OCI-LY7 (cell line): ENCODE data around the gene SP110. TPM values are rescaled to one million over a fixed set of nuclear protein-coding genes. Genes with fewer than 3 reads are reported as not detected.

Experiments used
- BruUV-seq: library from RNA; stranded (reverse); fragments of 400-500 nt; replicated peaks from 2 replicates; lab custom pipeline; 2021; lab: Mats Ljungman, UMichigan
- CTCF ChIA-PET: fragments of 300-600 bp; sonication (Branson Sonifier 250); formaldehyde crosslinking; loops from one replicate; lab custom pipeline; 2022; ENCODE audit warnings: antibody characterized with exemption; ENCODE audit not compliant: unreplicated experiment; lab: Charles Lee
- POLR2A ChIA-PET: fragments of 300-600 bp; sonication (Branson Sonifier 250); formaldehyde crosslinking; loops from one replicate; lab custom pipeline; 2022; ENCODE audit warnings: antibody characterized with exemption; lab: Charles Lee
- DNase-seq: peaks from one replicate; pipeline ENCODE4 v3.0.0-alpha.2; 2015; ENCODE audit warnings: low spot score
- H2AFZ ChIP-seq: fragments of 200-600 bp; sonication (generic), shearing (Covaris generic); 2 replicates; pipeline ENCODE4 v1.6.1; 2014; ENCODE audit warnings: mild to moderate bottlenecking, antibody characterized with exemption, low read length, moderate library complexity
- H3K27ac ChIP-seq: fragments of 200-600 bp; sonication (generic); 2 replicates; pipeline ENCODE4 v1.5.1; 2014; ENCODE audit warnings: mixed run types, low read depth, mild to moderate bottlenecking, moderate library complexity, low read length, inconsistent platforms; ENCODE audit not compliant: poor library complexity, severe bottlenecking
- H3K36me3 ChIP-seq: fragments of 200-600 bp; sonication (generic); 2 replicates; pipeline ENCODE4 v1.6.1; 2014; ENCODE audit warnings: mild to moderate bottlenecking, antibody characterized with exemption, low read length, moderate library complexity, mixed read lengths; ENCODE audit not compliant: insufficient read depth
- H3K4me1 ChIP-seq: fragments of 200-600 bp; sonication (generic); 2 replicates; pipeline ENCODE4 v1.5.1; 2014; ENCODE audit warnings: mild to moderate bottlenecking, low read length; ENCODE audit not compliant: insufficient read depth, poor library complexity, severe bottlenecking
- H3K4me2 ChIP-seq: fragments of 200-600 bp; sonication (generic); 2 replicates; pipeline ENCODE4 v1.6.1; 2014; ENCODE audit warnings: mild to moderate bottlenecking, low read length
- H3K4me3 ChIP-seq: fragments of 200-600 bp; sonication (generic); 2 replicates; pipeline ENCODE4 v1.5.1; 2014; ENCODE audit warnings: mild to moderate bottlenecking, low read depth, low read length; ENCODE audit not compliant: poor library complexity, severe bottlenecking
- H3K79me2 ChIP-seq: fragments of 200-600 bp; sonication (generic); 2 replicates; pipeline ENCODE4 v1.6.1; 2016; ENCODE audit warnings: low read depth, mild to moderate bottlenecking, low read length, moderate library complexity, mixed read lengths; ENCODE audit not compliant: insufficient read depth
- H3K9me2 ChIP-seq: fragments of 200-600 bp; sonication (generic); 2 replicates; pipeline ENCODE4 v1.6.1; 2016; ENCODE audit warnings: mild to moderate bottlenecking, low read length, mixed read lengths; ENCODE audit not compliant: insufficient read depth
- H3K9me3 ChIP-seq: fragments of 200-600 bp; sonication (generic); 2 replicates; pipeline ENCODE4 v1.6.1; 2014; ENCODE audit warnings: mild to moderate bottlenecking, mixed run types, low read length, mixed read lengths
- H4K20me1 ChIP-seq: fragments of 200-600 bp; sonication (generic); 2 replicates; pipeline ENCODE4 v1.6.1; 2014; ENCODE audit warnings: mild to moderate bottlenecking, antibody characterized with exemption, low read length, moderate library complexity, mixed read lengths; ENCODE audit not compliant: insufficient read depth
- EZH2phosphoT487 ChIP-seq: fragments of 200-600 bp; sonication (generic); IDR thresholded peaks from 2 replicates; pipeline ENCODE4 v1.6.1; 2018; ENCODE audit warnings: low read depth, borderline replicate concordance, mild to moderate bottlenecking, mixed run types, antibody characterized with exemption, low read length, moderate library complexity, mixed read lengths
- intact Hi-C: fragments of 100-400 bp; cut with micrococcal nuclease; formaldehyde crosslinking; loops from one replicate; pipeline ENCODE4 v1.10.0; 2022; ENCODE audit not compliant: unreplicated experiment
- total RNA-seq, 2 experiments: library from RNA; depleted of rRNA in 1 of 2; stranded (reverse); fragments of >200 nt in 1 of 2; shearing (Covaris generic) in 1 of 2; gene quantifications; 2 replicates each; pipeline ENCODE4 v1.2.3, GENCODE V29; 2014 to 2022
- TF ChIP-seq, protein P1 (sequence below): fragments of 200-600 bp; sonication (generic); conservative IDR thresholded peaks from 2 replicates; pipeline ENCODE4 v1.5.1; 2014; ENCODE audit warnings: mild to moderate bottlenecking, antibody characterized with exemption, low read length, moderate library complexity, mixed read lengths

Gene SP110
- total RNA-seq, 2 experiments from 2014 or later: 9.3 to 15.7 TPM

DNA sequence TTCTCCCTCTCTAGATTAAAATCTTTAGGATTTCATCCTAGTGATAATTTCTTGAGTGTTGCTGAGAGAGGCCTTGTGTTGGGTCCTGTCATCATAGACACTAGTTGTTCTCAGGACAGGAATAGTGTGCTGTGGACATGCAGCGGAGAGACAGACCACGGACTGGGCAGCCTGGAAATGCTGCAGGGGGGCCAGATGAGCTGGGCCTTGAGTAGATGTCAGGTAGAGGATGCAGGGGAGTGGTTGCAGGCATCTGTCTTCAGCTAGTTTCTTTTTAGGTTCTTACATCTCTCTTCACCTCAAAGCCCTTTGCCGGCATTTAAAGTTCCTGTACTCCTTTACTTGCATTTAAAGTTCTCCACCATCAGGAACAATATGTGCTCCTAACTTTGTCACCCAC lies 42.8 kb downstream of the SP110 start:
- Histone ChIP-seq H3K27ac (no peak overlapping the region), H3K9me3 (no peaks in the 10 kb centered on the region), H3K79me2 (no peaks in the 10 kb centered on the region), H3K36me3 (no peaks in the 10 kb centered on the region), H3K4me2 (no peak overlapping the region), H3K4me1 (no peaks in the 10 kb centered on the region), H3K4me3 (no peak overlapping the region), H4K20me1 (no peaks in the 10 kb centered on the region), H2AFZ (no peak overlapping the region), H3K9me2 (no peaks in the 10 kb centered on the region)
- DNase-seq: no peak
- CTCF ChIA-PET: interaction anchor here (0.5 kb wide), 1 partner anchor 82 kb away, joined by 5 read pairs; no protein-coding TSS in a partner anchor
- intact Hi-C loops: no loop called here
- POLR2A ChIA-PET: interaction anchor here (0.5 kb wide), 1 partner anchor 110 kb away, joined by 3 read pairs; no protein-coding TSS in a partner anchor
- TF ChIP-seq, protein P1, sequence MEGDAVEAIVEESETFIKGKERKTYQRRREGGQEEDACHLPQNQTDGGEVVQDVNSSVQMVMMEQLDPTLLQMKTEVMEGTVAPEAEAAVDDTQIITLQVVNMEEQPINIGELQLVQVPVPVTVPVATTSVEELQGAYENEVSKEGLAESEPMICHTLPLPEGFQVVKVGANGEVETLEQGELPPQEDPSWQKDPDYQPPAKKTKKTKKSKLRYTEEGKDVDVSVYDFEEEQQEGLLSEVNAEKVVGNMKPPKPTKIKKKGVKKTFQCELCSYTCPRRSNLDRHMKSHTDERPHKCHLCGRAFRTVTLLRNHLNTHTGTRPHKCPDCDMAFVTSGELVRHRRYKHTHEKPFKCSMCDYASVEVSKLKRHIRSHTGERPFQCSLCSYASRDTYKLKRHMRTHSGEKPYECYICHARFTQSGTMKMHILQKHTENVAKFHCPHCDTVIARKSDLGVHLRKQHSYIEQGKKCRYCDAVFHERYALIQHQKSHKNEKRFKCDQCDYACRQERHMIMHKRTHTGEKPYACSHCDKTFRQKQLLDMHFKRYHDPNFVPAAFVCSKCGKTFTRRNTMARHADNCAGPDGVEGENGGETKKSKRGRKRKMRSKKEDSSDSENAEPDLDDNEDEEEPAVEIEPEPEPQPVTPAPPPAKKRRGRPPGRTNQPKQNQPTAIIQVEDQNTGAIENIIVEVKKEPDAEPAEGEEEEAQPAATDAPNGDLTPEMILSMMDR: no peak
- TF ChIP-seq EZH2phosphoT487: no peak
- no TSS peak for BruUV-seq

DNA sequence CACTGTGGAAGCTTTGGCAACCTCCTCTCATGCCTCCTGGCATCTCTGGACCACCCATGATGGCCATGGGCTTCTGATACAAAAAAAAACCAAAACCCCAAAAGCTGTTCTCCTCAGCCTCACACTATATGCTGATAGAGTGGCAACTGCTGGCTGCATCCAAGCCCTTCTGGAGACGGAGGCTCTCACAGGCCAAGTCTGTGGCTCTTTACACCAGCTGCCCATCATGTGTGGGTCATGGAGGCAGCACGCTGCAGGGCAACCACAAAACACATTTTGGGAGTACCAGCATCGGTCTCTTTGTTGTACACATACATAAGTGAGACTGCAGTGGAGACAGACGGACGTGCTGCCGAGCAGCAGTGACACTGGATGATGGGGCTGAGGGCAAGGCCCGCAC lies 45.3 kb downstream of the SP110 start:
- DNase-seq: no peak
- Histone ChIP-seq H3K4me3 (no peak overlapping the region), H3K9me3 (no peaks in the 10 kb centered on the region), H3K36me3 (no peaks in the 10 kb centered on the region), H3K4me1 (no peaks in the 10 kb centered on the region), H3K27ac (no peak overlapping the region), H4K20me1 (no peaks in the 10 kb centered on the region), H3K79me2 (no peaks in the 10 kb centered on the region), H3K4me2 (no peak overlapping the region), H3K9me2 (no peaks in the 10 kb centered on the region), H2AFZ (no peak overlapping the region)
- no TSS peak for BruUV-seq
- intact Hi-C loops: no loop called here
- CTCF ChIA-PET: no interaction called here
- POLR2A ChIA-PET: no interaction called here
- TF ChIP-seq, protein P1: no peak
- TF ChIP-seq EZH2phosphoT487: no peak

DNA sequence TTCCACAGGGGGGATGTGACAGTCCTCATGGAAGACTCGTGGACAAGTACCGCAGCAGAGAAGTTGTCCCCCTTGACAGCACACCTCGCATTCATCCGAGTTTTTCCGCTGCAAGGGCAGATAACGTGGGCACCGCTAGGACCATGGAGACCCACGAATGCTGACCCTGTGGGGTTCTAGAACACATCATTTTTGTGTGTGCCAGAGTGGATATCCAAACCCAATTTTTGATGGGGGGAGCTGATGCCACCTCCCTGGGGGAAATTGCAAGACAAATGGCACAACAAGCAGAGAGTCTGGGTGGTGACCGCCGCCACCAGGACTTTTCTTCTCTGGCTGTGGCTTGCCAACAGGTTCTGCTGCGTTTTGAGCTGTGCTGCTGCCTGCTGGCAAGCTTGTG lies 46.9 kb downstream of the SP110 start:
- Histone ChIP-seq H3K27ac (no peak overlapping the region), H3K9me2 (no peaks in the 10 kb centered on the region), H3K4me1 (no peaks in the 10 kb centered on the region), H3K9me3 (no peaks in the 10 kb centered on the region), H3K4me3 (no peak overlapping the region), H3K79me2 (no peaks in the 10 kb centered on the region), H4K20me1 (no peaks in the 10 kb centered on the region), H2AFZ (no peak overlapping the region), H3K4me2 (no peak overlapping the region), H3K36me3 (no peaks in the 10 kb centered on the region)
- intact Hi-C loops: no loop called here
- BruUV-seq: no TSS peak
- DNase-seq: no peak
- CTCF ChIA-PET: no interaction called here
- POLR2A ChIA-PET: no interaction called here
- TF ChIP-seq EZH2phosphoT487: no peak
- TF ChIP-seq, protein P1: no peak
